Tibial nerve (tissue), 4 donors: ENCODE results near the gene ACADS. TPM values are rescaled to one million over a fixed set of nuclear protein-coding genes. Genes with fewer than 3 reads are reported as not detected.

Experiments used
- DNase-seq, 2 donors: peaks; one replicate each; pipeline ENCODE4 v3.0.0-alpha.2; 2019; ENCODE audit warnings: low spot score in 2 of 2
- H3K27ac ChIP-seq, 4 donors: fragments of 200-600 bp; sonication (generic) in 3 of 4; one replicate each; pipeline ENCODE4 v1.5.1; 2017 to 2019; ENCODE audit warnings: mild to moderate bottlenecking in 1 of 4
- H3K27me3 ChIP-seq, 2 donors: fragments of 200-600 bp; sonication (generic) in 1 of 2; one replicate each; pipeline versions ENCODE4 v1.5.1 to v1.6.0; 2017 to 2019
- H3K36me3 ChIP-seq, 3 donors: fragments of 200-600 bp; sonication (generic); one replicate each; pipeline ENCODE4 v1.5.1; 2018 to 2019
- H3K4me1 ChIP-seq, 4 donors: fragments of 200-600 bp; sonication (generic) in 3 of 4; one replicate each; pipeline ENCODE4 v1.5.1; 2017 to 2019
- H3K4me3 ChIP-seq, 4 donors: fragments of 200-600 bp; sonication (generic) in 3 of 4; one replicate each; pipeline ENCODE4 v1.5.1; 2017 to 2019; ENCODE audit warnings: mild to moderate bottlenecking in 1 of 4, moderate library complexity in 1 of 4
- H3K9me3 ChIP-seq, 4 donors: fragments of 200-600 bp; sonication (generic) in 3 of 4; one replicate each; pipeline ENCODE4 v1.5.1; 2017 to 2019
- CTCF ChIP-seq, 5 experiments: fragments of 200-600 bp in 3 of 5; fragments of 450-650 bp in 2 of 5; sonication (generic) in 3 of 5; IDR thresholded peaks; one replicate each; pipeline ENCODE4 v1.5.1; 2016 to 2019; ENCODE audit warnings: antibody characterized with exemption in 5 of 5, mild to moderate bottlenecking in 3 of 5, moderate library complexity in 2 of 5
- EP300 ChIP-seq, 2 donors: sonication (generic); formaldehyde crosslinking; IDR thresholded peaks; one replicate each; pipeline ENCODE4 v1.6.1; 2017; ENCODE audit warnings: antibody characterized with exemption in 2 of 2, mild to moderate bottlenecking in 1 of 2
- POLR2A ChIP-seq, 2 donors: fragments of 450-650 bp; IDR thresholded peaks; one replicate each; pipeline ENCODE4 v1.6.1; 2017; ENCODE audit warnings: antibody characterized with exemption in 2 of 2, mild to moderate bottlenecking in 2 of 2, moderate library complexity in 2 of 2
- WGBS, 2 donors: methylation state at CpG; one replicate each; pipeline ENCODE4 v1.1.5; 2018; 5-methylcytosine and 5-hydroxymethylcytosine counted together
- total RNA-seq, 4 donors: library from RNA; depleted of rRNA; stranded (reverse); fragments of >200 nt; gene quantifications; one replicate each; pipeline ENCODE4 v1.1.0, GENCODE V29; 2016

ACADS gene
- total RNA-seq, 4 donors from 2014 or later: 24.7 to 53.4 (median 34.3) TPM

GRCh38 chr12:120738252-120739030 lies 12.8 kb downstream of the ACADS start:
- H3K27me3 ChIP-seq: no peaks in the 10 kb centered on the region
- peaks cover 0 to 53% (median 0%) of the 10 kb centered on the region in 3 donors for H3K36me3 ChIP-seq
- WGBS, 2 donors: 74 to 84% methylated on average over 12 to 16 of the region's 31 CpGs
- no peak for TF ChIP-seq CTCF (IDR thresholded peaks at IDR 0.05)
- no peak for TF ChIP-seq POLR2A (IDR thresholded peaks at IDR 0.05)
- TF ChIP-seq EP300 (IDR thresholded peaks at IDR 0.05): no peak
- no peak overlapping the region for H3K27ac ChIP-seq
- H3K4me3 ChIP-seq: no peak overlapping the region
- H3K9me3 ChIP-seq: no peaks in the 10 kb centered on the region
- no peak for DNase-seq
- H3K4me1 ChIP-seq: no peaks in the 10 kb centered on the region

DNA sequence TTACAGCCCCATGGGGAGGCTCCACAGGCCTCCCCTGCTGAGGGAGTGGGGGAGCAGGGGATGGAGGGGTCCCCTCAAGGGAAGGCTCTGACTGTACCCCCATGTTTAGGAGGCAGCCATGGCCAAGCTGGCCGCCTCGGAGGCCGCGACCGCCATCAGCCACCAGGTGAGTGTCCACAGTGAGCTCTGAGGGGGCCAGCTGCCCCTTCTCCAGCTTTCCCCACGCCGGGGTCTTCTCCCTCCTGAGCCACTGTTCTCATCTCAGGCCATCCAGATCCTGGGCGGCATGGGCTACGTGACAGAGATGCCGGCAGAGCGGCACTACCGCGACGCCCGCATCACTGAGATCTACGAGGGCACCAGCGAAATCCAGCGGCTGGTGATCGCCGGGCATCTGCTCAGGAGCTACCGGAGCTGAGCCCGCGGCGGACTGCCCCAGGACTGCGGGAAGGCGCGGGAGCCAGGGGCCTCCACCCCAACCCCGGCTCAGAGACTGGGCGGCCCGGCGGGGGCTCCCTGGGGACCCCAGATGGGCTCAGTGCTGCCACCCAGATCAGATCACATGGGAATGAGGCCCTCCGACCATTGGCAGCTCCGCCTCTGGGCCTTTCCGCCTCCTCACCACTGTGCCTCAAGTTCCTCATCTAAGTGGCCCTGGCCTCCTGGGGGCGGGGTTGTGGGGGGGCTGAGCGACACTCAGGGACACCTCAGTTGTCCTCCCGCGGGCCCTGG lies 13.6 kb downstream of the ACADS start:
- no peaks in the 10 kb centered on the region for H3K27me3 ChIP-seq
- H3K9me3 ChIP-seq: no peaks in the 10 kb centered on the region
- TF ChIP-seq CTCF (IDR thresholded peaks at IDR 0.05): no peak
- TF ChIP-seq EP300 (IDR thresholded peaks at IDR 0.05): no peak
- TF ChIP-seq POLR2A (IDR thresholded peaks at IDR 0.05): no peak
- no peak overlapping the region for H3K27ac ChIP-seq
- peaks cover 0 to 45% (median 0%) of the 10 kb centered on the region in 3 donors for H3K36me3 ChIP-seq
- no peaks in the 10 kb centered on the region for H3K4me1 ChIP-seq
- 90 to 94% methylated on average over 27 to 30 of the region's 38 CpGs for WGBS, 2 donors
- no peak overlapping the region for H3K4me3 ChIP-seq
- DNase-seq: no peak

DNA sequence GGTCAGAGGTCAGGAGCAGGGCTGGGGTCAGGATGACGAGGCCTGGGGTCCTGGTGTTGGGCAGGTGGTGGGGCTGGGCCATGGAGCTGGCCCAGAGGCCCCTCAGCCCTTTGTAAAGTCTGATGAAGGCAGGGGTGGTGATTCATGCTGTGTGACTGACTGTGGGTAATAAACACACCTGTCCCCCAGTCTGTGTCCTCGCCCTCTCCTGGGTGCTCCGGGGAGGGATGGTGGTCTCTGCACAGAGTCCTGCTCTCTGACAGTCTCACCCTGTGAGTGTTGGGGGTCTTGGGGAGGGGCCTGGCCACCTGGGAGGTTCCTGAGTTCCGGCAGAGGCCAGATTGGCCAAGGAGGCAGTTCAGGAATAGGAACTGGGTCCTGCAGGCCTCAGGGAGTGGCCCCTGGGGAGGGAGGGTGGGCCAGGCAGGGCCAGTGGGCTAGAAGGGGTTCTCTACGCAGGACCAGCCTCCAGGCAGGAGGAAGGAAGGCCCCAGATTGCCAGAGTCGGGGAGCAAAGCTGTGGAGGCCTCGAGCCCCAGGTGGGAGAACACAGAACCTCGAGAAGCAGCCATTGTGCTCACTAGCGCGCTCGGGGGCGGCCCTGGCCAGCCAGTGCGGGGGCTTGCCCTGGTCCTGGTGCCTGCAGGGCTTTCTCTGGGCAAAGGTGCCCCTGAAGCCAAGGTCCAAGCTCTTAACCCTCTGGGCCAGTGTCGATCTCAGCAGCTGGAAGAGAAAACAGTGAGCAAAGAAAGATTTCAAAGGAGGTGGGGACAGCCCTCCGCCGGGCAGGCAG lies 14.4 kb downstream of the ACADS start:
- no peak for DNase-seq
- H3K27me3 ChIP-seq: no peaks in the 10 kb centered on the region
- H3K9me3 ChIP-seq: no peaks in the 10 kb centered on the region
- H3K4me3 ChIP-seq: no peak overlapping the region
- 74 to 75% methylated on average over 15 to 16 of the region's 16 CpGs for WGBS, 2 donors
- H3K36me3 ChIP-seq: peaks cover 0 to 43% (median 0%) of the 10 kb centered on the region in 3 donors
- H3K27ac ChIP-seq: no peak overlapping the region
- no peaks in the 10 kb centered on the region for H3K4me1 ChIP-seq
- TF ChIP-seq POLR2A (IDR thresholded peaks at IDR 0.05): no peak
- TF ChIP-seq EP300 (IDR thresholded peaks at IDR 0.05): no peak
- no peak for TF ChIP-seq CTCF (IDR thresholded peaks at IDR 0.05)

GRCh38 chr12:120740871-120741270 lies 15.2 kb downstream of the ACADS start:
- Histone ChIP-seq H3K36me3 (peaks cover 0 to 43% (median 0%) of the 10 kb centered on the region in 3 donors), H3K4me3 (no peak overlapping the region), H3K27ac (no peak overlapping the region), H3K4me1 (no peaks in the 10 kb centered on the region), H3K9me3 (no peaks in the 10 kb centered on the region), H3K27me3 (no peaks in the 10 kb centered on the region)
- WGBS, 2 donors: 93 to 95% methylated on average over 3 to 14 of the region's 15 CpGs
- no peak for DNase-seq
- TF ChIP-seq CTCF (IDR thresholded peaks at IDR 0.05) (no peak), EP300 (IDR thresholded peaks at IDR 0.05) (no peak), POLR2A (IDR thresholded peaks at IDR 0.05) (no peak)
